ENCODE results near the gene RNF157.

DNA sequence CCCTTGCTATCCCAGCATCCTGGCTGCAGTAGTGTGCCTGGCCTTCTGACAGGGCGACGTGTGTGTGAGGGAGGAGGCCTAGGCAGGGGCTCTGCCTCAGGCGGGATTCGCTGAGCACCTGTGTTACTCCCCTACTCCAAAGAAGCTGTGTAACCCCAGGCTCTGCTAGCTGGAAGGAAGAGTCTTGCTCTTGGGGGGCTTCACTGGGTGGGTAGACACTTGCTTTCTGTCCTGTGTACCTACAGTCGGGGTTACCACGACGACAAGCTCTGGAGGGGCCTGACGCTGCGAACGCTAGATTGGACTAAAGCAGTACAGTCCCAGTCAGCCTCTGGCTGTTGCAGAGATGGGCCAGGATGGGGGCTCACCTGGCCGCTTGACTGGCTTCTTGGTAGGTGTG lies 146.2 kb downstream of the RNF157 start:
- no peak for TF ChIP-seq CHD1 (IDR thresholded peaks at IDR 0.05; ENCODE audit: low read depth, low read length)
- TF ChIP-seq SRF (IDR thresholded peaks at IDR 0.05; ENCODE audit: low read depth in 2 of 2, low read length in 2 of 2), result no peak
- no peak for TF ChIP-seq FOS (IDR thresholded peaks at IDR 0.05; ENCODE audit: borderline replicate concordance, extremely low read depth, insufficient read length)
- TF ChIP-seq SREBF2 (IDR thresholded peaks at IDR 0.05; ENCODE audit: low read length), result no peak
- TF ChIP-seq, protein P1, sequence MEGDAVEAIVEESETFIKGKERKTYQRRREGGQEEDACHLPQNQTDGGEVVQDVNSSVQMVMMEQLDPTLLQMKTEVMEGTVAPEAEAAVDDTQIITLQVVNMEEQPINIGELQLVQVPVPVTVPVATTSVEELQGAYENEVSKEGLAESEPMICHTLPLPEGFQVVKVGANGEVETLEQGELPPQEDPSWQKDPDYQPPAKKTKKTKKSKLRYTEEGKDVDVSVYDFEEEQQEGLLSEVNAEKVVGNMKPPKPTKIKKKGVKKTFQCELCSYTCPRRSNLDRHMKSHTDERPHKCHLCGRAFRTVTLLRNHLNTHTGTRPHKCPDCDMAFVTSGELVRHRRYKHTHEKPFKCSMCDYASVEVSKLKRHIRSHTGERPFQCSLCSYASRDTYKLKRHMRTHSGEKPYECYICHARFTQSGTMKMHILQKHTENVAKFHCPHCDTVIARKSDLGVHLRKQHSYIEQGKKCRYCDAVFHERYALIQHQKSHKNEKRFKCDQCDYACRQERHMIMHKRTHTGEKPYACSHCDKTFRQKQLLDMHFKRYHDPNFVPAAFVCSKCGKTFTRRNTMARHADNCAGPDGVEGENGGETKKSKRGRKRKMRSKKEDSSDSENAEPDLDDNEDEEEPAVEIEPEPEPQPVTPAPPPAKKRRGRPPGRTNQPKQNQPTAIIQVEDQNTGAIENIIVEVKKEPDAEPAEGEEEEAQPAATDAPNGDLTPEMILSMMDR (IDR thresholded peaks at IDR 0.05 in 2 of 3, conservative IDR thresholded peaks at IDR 0.05 in 1 of 3; ENCODE audit: control insufficient read depth in 2 of 3, extremely low read depth in 1 of 3, insufficient read depth in 1 of 3, low read depth in 3 of 3, low read length in 3 of 3), result no peak

Data from GM12878 (cell line).